ENCODE results near the gene PCDH15.
A peak's percentile ranks its signal among the peaks of the same experiment; 100 is the strongest.

The PCDH15 gene

GRCh38 chr10:54800741-54801421, at the start of gene PCDH15:
PCDH15 (minus strand) TSS chr10:54801231; CDS start chr10:54664262, 136,969 bp downstream.
- FAIRE-seq = no peak

- no peak for FAIRE-seq
Measured at GRCh38 chr10:54843932-54844331, 42.9 kb upstream of the PCDH15 start.

- FAIRE-seq = peak; percentile 58
Measured at GRCh38 chr10:54843085-54843646, 42.1 kb upstream of the PCDH15 start.

- peak; percentile 6 for FAIRE-seq
Measured at GRCh38 chr10:54837479-54837878, 36.4 kb upstream of the PCDH15 start.

GRCh38 chr10:54833029-54833428, 32.0 kb upstream of the PCDH15 start:
- FAIRE-seq = no peak

- no peak for FAIRE-seq
Measured at GRCh38 chr10:54826994-54827560, 26.0 kb upstream of the PCDH15 start.

- FAIRE-seq = no peak
Measured at GRCh38 chr10:54815583-54815982, 14.6 kb upstream of the PCDH15 start.

- FAIRE-seq = no peak
Measured at GRCh38 chr10:54808186-54808935, 7.3 kb upstream of the PCDH15 start.

GRCh38 chr10:54799506-54799905, 1.5 kb downstream of the PCDH15 start:
- no peak for FAIRE-seq

GRCh38 chr10:54797636-54798321, 3.3 kb downstream of the PCDH15 start:
- no peak for FAIRE-seq

GRCh38 chr10:54796881-54797280, 4.2 kb downstream of the PCDH15 start:
- no peak for FAIRE-seq

GRCh38 chr10:54776622-54777021, 24.4 kb downstream of the PCDH15 start:
- no peak for FAIRE-seq

- FAIRE-seq = no peak
Measured at GRCh38 chr10:54772468-54773122, 28.4 kb downstream of the PCDH15 start.

GRCh38 chr10:54769051-54769450, 32.0 kb downstream of the PCDH15 start:
- FAIRE-seq = no peak

- no peak for FAIRE-seq
Measured at GRCh38 chr10:54758791-54759190, 42.2 kb downstream of the PCDH15 start.

GRCh38 chr10:54749623-54750022, 51.4 kb downstream of the PCDH15 start:
- FAIRE-seq = no peak

GRCh38 chr10:54745436-54745835, 55.6 kb downstream of the PCDH15 start:
- no peak for FAIRE-seq

GRCh38 chr10:54742416-54742815, 58.6 kb downstream of the PCDH15 start:
- no peak for FAIRE-seq

- no peak for FAIRE-seq
Measured at GRCh38 chr10:54728511-54728910, 72.5 kb downstream of the PCDH15 start.

- FAIRE-seq = no peak
Measured at GRCh38 chr10:54722075-54722474, 79.0 kb downstream of the PCDH15 start.

- FAIRE-seq = no peak
Measured at GRCh38 chr10:54710918-54711317, 90.1 kb downstream of the PCDH15 start.

- no peak for FAIRE-seq
Measured at GRCh38 chr10:54708591-54708990, 92.4 kb downstream of the PCDH15 start.

GRCh38 chr10:54708021-54708420, 93.0 kb downstream of the PCDH15 start:
- no peak for FAIRE-seq

Data from A204.1 (cell line).